H1 (cell line): ENCODE measurements around the gene PPP1R10. TPM values are rescaled to one million over a fixed set of nuclear protein-coding genes. Genes with fewer than 3 reads are reported as not detected.

Experiments
- CTCF ChIA-PET: fragments of 300-600 bp; sonication (Branson Sonifier 250); formaldehyde crosslinking; loops from one replicate; lab custom pipeline; 2021; ENCODE audit not compliant: partially characterized antibody; lab: Charles Lee
- POLR2A ChIA-PET: fragments of 300-600 bp; sonication (Branson Sonifier 250); formaldehyde crosslinking; loops from one replicate; lab custom pipeline; 2021; ENCODE audit warnings: inconsistent platforms; ENCODE audit not compliant: partially characterized antibody; lab: Charles Lee
- DNase-seq, 2 experiments: peaks; one replicate each; pipeline versions ENCODE4 v3.0.0 to v3.0.0-alpha.2; 2010 to 2022; ENCODE audit warnings: low spot score in 2 of 2, low read depth in 1 of 2, mixed read lengths in 1 of 2
- FAIRE-seq: peaks from 2 replicates; lab custom pipeline; 2011; peaks lifted over from hg19 to GRCh38; lab: Jason Lieb, UNC
- H2AFZ ChIP-seq: 2 replicates; pipeline ENCODE4 v1.8.1; 2012; ENCODE audit warnings: low read length, inconsistent platforms
- H2AK5ac ChIP-seq: 2 replicates; pipeline ENCODE4 v1.6.1; 2013; ENCODE audit warnings: low read depth, low read length
- H2BK120ac ChIP-seq: replicated peaks from 2 replicates; pipeline ENCODE3; 2013; ENCODE audit warnings: low read depth, low read length, inconsistent platforms
- H2BK12ac ChIP-seq: 2 replicates; pipeline ENCODE4 v1.6.1; 2013; ENCODE audit warnings: low read depth, low read length
- H2BK15ac ChIP-seq: 2 replicates; pipeline ENCODE4 v1.6.1; 2013; ENCODE audit warnings: low read length
- H2BK20ac ChIP-seq: 2 replicates; pipeline ENCODE4 v1.6.1; 2013; ENCODE audit warnings: low read length
- H2BK5ac ChIP-seq: 2 replicates; pipeline ENCODE4 v1.6.1; 2013; ENCODE audit warnings: low read depth, low read length
- H3K14ac ChIP-seq: 2 replicates; pipeline ENCODE4 v1.6.1; 2013; ENCODE audit warnings: inconsistent platforms; ENCODE audit not compliant: insufficient read length
- H3K18ac ChIP-seq: 2 replicates; pipeline ENCODE4 v1.6.1; 2013; ENCODE audit warnings: low read length; ENCODE audit errors: extremely low read depth
- H3K23ac ChIP-seq: 2 replicates; pipeline ENCODE4 v1.6.1; 2013; ENCODE audit warnings: inconsistent platforms; ENCODE audit not compliant: insufficient read length
- H3K23me2 ChIP-seq: 2 replicates; pipeline ENCODE4 v1.6.1; 2013; ENCODE audit warnings: low read depth, low read length
- H3K27ac ChIP-seq: 2 replicates; pipeline ENCODE4 v1.6.1; 2011; ENCODE audit warnings: low read depth, low read length, inconsistent platforms
- H3K27me3 ChIP-seq, 4 experiments: replicated peaks in 1 of 4; 1 replicate in 1 of 4; 2 replicates in 3 of 4; pipeline versions ENCODE4 v1.6.1 to v1.8.1; 2011 to 2013; ENCODE audit warnings: low read length in 3 of 4, mild to moderate bottlenecking in 3 of 4, inconsistent platforms in 2 of 4, mixed read lengths in 2 of 4, moderate library complexity in 1 of 4; ENCODE audit not compliant: control insufficient read depth in 3 of 4, insufficient read depth in 3 of 4; ENCODE audit errors: extremely low read depth in 1 of 4
- H3K36me3 ChIP-seq, 4 experiments: 2 replicates each; pipeline versions ENCODE4 v1.6.1 to v1.8.1; 2011 to 2013; ENCODE audit warnings: mild to moderate bottlenecking in 4 of 4, low read length in 3 of 4, moderate library complexity in 2 of 4, control low read depth in 1 of 4, inconsistent platforms in 1 of 4; ENCODE audit not compliant: insufficient read depth in 4 of 4, control insufficient read depth in 2 of 4
- H3K4ac ChIP-seq: replicated peaks from 2 replicates; pipeline ENCODE3; 2013; ENCODE audit warnings: low read length, low read depth, mixed read lengths, inconsistent platforms; ENCODE audit not compliant: insufficient read length
- H3K4me1 ChIP-seq, 4 experiments: replicated peaks in 1 of 4; 1 replicate in 1 of 4; 2 replicates in 3 of 4; pipeline versions ENCODE4 v1.6.1 to v1.8.1; 2011 to 2013; ENCODE audit warnings: low read length in 3 of 4, inconsistent platforms in 2 of 4, mixed read lengths in 1 of 4; ENCODE audit not compliant: insufficient read depth in 4 of 4, control insufficient read depth in 3 of 4
- H3K4me2 ChIP-seq, 2 experiments: 2 replicates each; pipeline versions ENCODE4 v1.6.1 to v1.8.1; 2011 to 2013; ENCODE audit warnings: low read depth in 2 of 2, low read length in 2 of 2, control low read depth in 1 of 2, inconsistent platforms in 1 of 2, mild to moderate bottlenecking in 1 of 2; ENCODE audit not compliant: insufficient read depth in 1 of 2
- H3K4me3 ChIP-seq, 4 experiments: fragments of 200-600, 300-600 bp in 1 of 4; sonication (generic), shearing (Covaris generic), sonication (Bioruptor Twin) in 1 of 4; 2 replicates each; pipeline versions ENCODE4 v1.5.1 to v1.8.1; 2011 to 2016; ENCODE audit warnings: low read length in 4 of 4, low read depth in 3 of 4, control low read depth in 2 of 4, inconsistent platforms in 2 of 4, mild to moderate bottlenecking in 2 of 4, mixed read lengths in 1 of 4, moderate library complexity in 1 of 4; ENCODE audit not compliant: insufficient read depth in 2 of 4; ENCODE audit errors: extremely low read depth in 1 of 4
- H3K56ac ChIP-seq: replicated peaks from 2 replicates; pipeline ENCODE3; 2013; ENCODE audit warnings: low read depth, mild to moderate bottlenecking, mixed read lengths, low read length, inconsistent platforms; ENCODE audit not compliant: insufficient read length
- H3K79me1 ChIP-seq: 2 replicates; pipeline ENCODE4 v1.6.1; 2013; ENCODE audit warnings: low read depth, low read length, control low read depth
- H3K79me2 ChIP-seq, 2 experiments: 2 replicates each; pipeline versions ENCODE4 v1.6.1 to v1.8.1; 2012 to 2013; ENCODE audit warnings: low read length in 2 of 2, mild to moderate bottlenecking in 2 of 2, inconsistent platforms in 1 of 2; ENCODE audit not compliant: insufficient read depth in 2 of 2, control insufficient read depth in 1 of 2
- H3K9ac ChIP-seq, 4 experiments: replicated peaks in 1 of 4; 1 replicate in 1 of 4; 2 replicates in 3 of 4; pipeline versions ENCODE4 v1.6.1 to v1.8.1; 2011 to 2013; ENCODE audit warnings: low read depth in 3 of 4, low read length in 3 of 4, control low read depth in 2 of 4, mild to moderate bottlenecking in 2 of 4, moderate library complexity in 2 of 4, inconsistent platforms in 1 of 4; ENCODE audit errors: extremely low read depth in 1 of 4
- H3K9me3 ChIP-seq, 2 experiments: 2 replicates each; pipeline versions ENCODE4 v1.6.1 to v1.8.1; 2012 to 2013; ENCODE audit warnings: mild to moderate bottlenecking in 2 of 2, moderate library complexity in 2 of 2, control low read depth in 1 of 2, inconsistent platforms in 1 of 2, low read depth in 1 of 2, low read length in 1 of 2, mixed read lengths in 1 of 2; ENCODE audit not compliant: insufficient read depth in 2 of 2
- H4K20me1 ChIP-seq, 2 experiments: replicated peaks in 1 of 2; 2 replicates each; pipeline versions ENCODE3 to v1.8.1; 2011 to 2013; ENCODE audit warnings: inconsistent platforms in 2 of 2, low read length in 2 of 2, mild to moderate bottlenecking in 1 of 2; ENCODE audit not compliant: insufficient read depth in 2 of 2, control insufficient read depth in 1 of 2
- H4K5ac ChIP-seq: 2 replicates; pipeline ENCODE4 v1.6.1; 2013; ENCODE audit warnings: low read length, low read depth, mixed read lengths, inconsistent platforms; ENCODE audit not compliant: insufficient read length
- H4K8ac ChIP-seq: 2 replicates; pipeline ENCODE4 v1.8.0; 2013; ENCODE audit warnings: mild to moderate bottlenecking, moderate library complexity, low read length, inconsistent platforms; ENCODE audit not compliant: insufficient read depth; ENCODE audit errors: extremely low read depth
- H4K91ac ChIP-seq: replicated peaks from 2 replicates; pipeline ENCODE3; 2013; ENCODE audit warnings: low read length, mixed read lengths, inconsistent platforms; ENCODE audit not compliant: insufficient read length
- NRF1 ChIP-seq: IDR thresholded peaks from 2 replicates; pipeline ENCODE4 v1.6.1; 2011; ENCODE audit warnings: mild to moderate bottlenecking, low read depth, low read length, improper control_type of control experiment
- POLR2A ChIP-seq, 2 experiments: IDR thresholded peaks; 1 replicate in 1 of 2; 2 replicates in 1 of 2; pipeline ENCODE4 v1.6.1; 2011; ENCODE audit warnings: low read depth in 2 of 2, low read length in 2 of 2, mild to moderate bottlenecking in 2 of 2; ENCODE audit errors: control extremely low read depth in 1 of 2
- WGBS, 2 experiments: shearing (Covaris generic) in 1 of 2; methylation state at CpG; one replicate each; pipeline versions ENCODE4 v1.1.6 to v1.1.7; 2013 to 2015; ENCODE audit warnings: low lambda C conversion rate in 2 of 2, mixed read lengths in 2 of 2, inconsistent platforms in 1 of 2, low coverage in 1 of 2, missing lambda C conversion rate in 1 of 2; ENCODE audit not compliant: insufficient replicate concordance in 2 of 2, insufficient coverage in 1 of 2, insufficient read length in 1 of 2; ENCODE audit errors: extremely low coverage in 1 of 2, missing lambda C conversion rate in 1 of 2; 5-methylcytosine and 5-hydroxymethylcytosine counted together
- polyA plus RNA-seq, 7 experiments: library from polyadenylated mRNA; depleted of rRNA in 3 of 7; stranded (reverse) in 5 of 7; unstranded in 2 of 7; fragments of >200 nt in 5 of 7; fragments of 200-250 nt in 2 of 7; gene quantifications; 1 replicate in 5 of 7; 2 replicates in 1 of 7; 4 replicates in 1 of 7; pipeline versions ENCODE4 v1.2.1 to v1.2.3, GENCODE V29; 2011 to 2013; ENCODE audit warnings: missing spikeins in 2 of 7, mixed read lengths in 2 of 7
- total RNA-seq: library from RNA; stranded (reverse); fragmentation: NEBNext Ultra II Directional; extraction: Animal tissue kit (Norgen Biotek cat#: 25700); gene quantifications from 2 replicates; pipeline ENCODE4 v1.2.1, GENCODE V29; 2021

The PPP1R10 gene
- total and polyA plus RNA-seq, 2 of the 8 experiments (the other 6 are each of a cell fraction or from before 2014, with no cell fraction given), result 23.9 to 89.1 TPM

DNA sequence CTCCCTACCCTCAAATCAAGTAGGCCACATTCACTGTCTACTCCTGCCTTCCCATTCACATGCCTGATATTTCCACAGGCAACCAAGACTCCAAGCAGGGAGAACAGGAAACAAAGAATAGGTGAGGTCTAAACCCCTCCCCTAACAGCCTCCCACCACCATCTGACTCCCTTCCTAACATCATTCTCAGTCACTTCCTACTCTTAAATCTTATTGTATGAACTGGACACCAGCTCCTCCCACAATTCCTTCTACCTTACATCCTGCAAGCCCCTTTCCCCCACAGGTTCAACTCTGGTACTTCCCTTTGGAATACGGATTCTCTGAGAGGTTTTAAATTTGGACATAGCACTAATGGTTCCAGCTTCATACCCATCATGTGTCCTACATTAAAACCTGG lies 28.9 kb upstream of the PPP1R10 start:
- no peak overlapping the region for H2BK15ac ChIP-seq
- no peak overlapping the region for H4K8ac ChIP-seq
- H2BK120ac ChIP-seq, result no peak overlapping the region
- TF ChIP-seq POLR2A (IDR thresholded peaks at IDR 0.05; ENCODE audit: control extremely low read depth in 1 of 2, low read depth in 2 of 2, low read length in 2 of 2) (peak in 1 of 2 experiments; percentile 29; a peak in 2 of 3 replicates), NRF1 (no peak)
- POLR2A ChIA-PET, result interaction anchor here (0.5 to 3.3 kb wide), 18 partner anchors 8 to 77 kb away, joined by 3 to 23 read pairs (median 4); partner anchors contain the start of genes ABCF1, MRPS18B and PPP1R10
- no peak overlapping the region for H3K23ac ChIP-seq
- no peak overlapping the region for H2BK20ac ChIP-seq
- H3K56ac ChIP-seq, result no peak overlapping the region
- no peak overlapping the region for H3K18ac ChIP-seq
- FAIRE-seq, result no peak
- DNase-seq, result no peak
- no peaks in the 10 kb centered on the region for H3K27me3 ChIP-seq
- H3K79me1 ChIP-seq, result peaks cover 8% of the 10 kb centered on the region
- H3K14ac ChIP-seq, result no peak overlapping the region
- no peak overlapping the region for H2AFZ ChIP-seq
- no peaks in the 10 kb centered on the region for H3K9me3 ChIP-seq
- H3K27ac ChIP-seq, result no peak overlapping the region
- no peak overlapping the region for H2AK5ac ChIP-seq
- WGBS, 2 experiments, result 100% methylated on average over 1 of the region's 1 CpG; no CpG with 5 or more reads in 1 of the 2 experiments
- peaks cover 3 to 20% of the 10 kb centered on the region in 2 experiments; a peak in 3 of 4 replicates for H3K79me2 ChIP-seq
- peaks cover 0 to 2% of the 10 kb centered on the region in 2 experiments for H4K20me1 ChIP-seq
- peaks cover 0 to 6% (median 4%) of the 10 kb centered on the region in 4 experiments; a peak in 5 of 7 replicates for H3K4me1 ChIP-seq
- CTCF ChIA-PET, result interaction anchor here (1.3 to 1.4 kb wide), 2 partner anchors 27 to 48 kb away, joined by 3 to 4 read pairs; partner anchors contain the start of gene DHX16
- H3K4me3 ChIP-seq, result peak overlapping the region in 2 of 4 experiments; percentile 74 to 88; a peak in 5 of 8 replicates
- 0 out of 7 replicates have a peak overlapping the region, but pooled peaks of 1 of the 4 experiments have one; percentile 22 for H3K9ac ChIP-seq
- H3K36me3 ChIP-seq, result peaks cover 6 to 11% (median 7%) of the 10 kb centered on the region in 4 experiments
- H2BK5ac ChIP-seq, result no peak overlapping the region
- peaks cover 5% of the 10 kb centered on the region; the same call in 1 of the 2 replicates for H3K23me2 ChIP-seq
- peak overlapping the region; percentile 76 to 86 for H3K4me2 ChIP-seq
- no peak overlapping the region for H4K5ac ChIP-seq
- no peak overlapping the region for H4K91ac ChIP-seq
- no peak overlapping the region for H2BK12ac ChIP-seq
- no peak overlapping the region for H3K4ac ChIP-seq
